ENCODE results near the gene PIH1D1.

PIH1D1 gene

GRCh38 chr19:49420227-49420626, 31.4 kb downstream of the PIH1D1 start:
- no peak for DNase-seq (ENCODE audit: low read depth in 2 of 2)

GRCh38 chr19:49419173-49419572, 32.4 kb downstream of the PIH1D1 start:
- no peak for DNase-seq (ENCODE audit: low read depth in 2 of 2)

GRCh38 chr19:49418511-49418910, 33.1 kb downstream of the PIH1D1 start:
- no peak for DNase-seq (ENCODE audit: low read depth in 2 of 2)

- no peak for DNase-seq (ENCODE audit: low read depth in 2 of 2)
Observed at GRCh38 chr19:49417088-49417487, 34.5 kb downstream of the PIH1D1 start.

- DNase-seq (ENCODE audit: low read depth in 2 of 2), result no peak
Observed at GRCh38 chr19:49415810-49416200, 35.8 kb downstream of the PIH1D1 start.

- no peak for DNase-seq (ENCODE audit: low read depth in 2 of 2)
Observed at GRCh38 chr19:49415102-49415809, 36.4 kb downstream of the PIH1D1 start.

GRCh38 chr19:49414256-49414655, 37.4 kb downstream of the PIH1D1 start:
- no peak for DNase-seq (ENCODE audit: low read depth in 2 of 2)

GRCh38 chr19:49413348-49413747, 38.3 kb downstream of the PIH1D1 start:
- DNase-seq (ENCODE audit: low read depth in 2 of 2), result no peak

- DNase-seq (ENCODE audit: low read depth in 2 of 2), result no peak
Observed at GRCh38 chr19:49411681-49412326, 39.8 kb downstream of the PIH1D1 start.

- DNase-seq (ENCODE audit: low read depth in 2 of 2), result no peak
Observed at GRCh38 chr19:49409441-49410029, 42.1 kb downstream of the PIH1D1 start.

- DNase-seq (ENCODE audit: low read depth in 2 of 2), result no peak
Observed at GRCh38 chr19:49408816-49409440, 42.7 kb downstream of the PIH1D1 start.

- no peak for DNase-seq (ENCODE audit: low read depth in 2 of 2)
Observed at GRCh38 chr19:49407482-49408015, 44.1 kb downstream of the PIH1D1 start.

- DNase-seq (ENCODE audit: low read depth in 2 of 2), result no peak
Observed at GRCh38 chr19:49407079-49407478, 44.5 kb downstream of the PIH1D1 start.

GRCh38 chr19:49403404-49404187, 48.0 kb downstream of the PIH1D1 start:
- no peak for DNase-seq (ENCODE audit: low read depth in 2 of 2)

- DNase-seq (ENCODE audit: low read depth in 2 of 2), result no peak
Observed at GRCh38 chr19:49400029-49400428, 51.6 kb downstream of the PIH1D1 start.

- DNase-seq (ENCODE audit: low read depth in 2 of 2), result no peak
Observed at GRCh38 chr19:49398931-49399330, 52.7 kb downstream of the PIH1D1 start.

- DNase-seq (ENCODE audit: low read depth in 2 of 2), result no peak
Observed at GRCh38 chr19:49398001-49398615, 53.5 kb downstream of the PIH1D1 start.

- DNase-seq (ENCODE audit: low read depth in 2 of 2), result no peak
Observed at GRCh38 chr19:49396738-49397505, 54.7 kb downstream of the PIH1D1 start.

Measured in stimulated activated CD4-positive, alpha-beta T cell treated with anti-CD3 and anti-CD28 coated beads, Interleukin-12 subunit alpha, Interleukin-12 subunit beta, amount 100 ng/mL, for 24 hours (primary cell).